GM10266 (cell line): ENCODE results near the gene IPO8.
"Not testable (repeated sequence)": the region's sequence is repeated elsewhere in the genome, so short reads cannot be mapped to it uniquely, and the experiment has no call there.

Source experiments
- DNase-seq: peaks from one replicate; pipeline ENCODE4 v3.0.0; 2012; ENCODE audit errors: extremely low spot score
- TF ChIP-seq, protein P1 (sequence below): IDR thresholded peaks from 2 replicates; pipeline ENCODE4 v1.5.1; 2012; ENCODE audit warnings: mild to moderate bottlenecking, low read depth; ENCODE audit not compliant: control insufficient read depth, insufficient read depth; ENCODE audit errors: missing control alignments

IPO8 gene

DNA sequence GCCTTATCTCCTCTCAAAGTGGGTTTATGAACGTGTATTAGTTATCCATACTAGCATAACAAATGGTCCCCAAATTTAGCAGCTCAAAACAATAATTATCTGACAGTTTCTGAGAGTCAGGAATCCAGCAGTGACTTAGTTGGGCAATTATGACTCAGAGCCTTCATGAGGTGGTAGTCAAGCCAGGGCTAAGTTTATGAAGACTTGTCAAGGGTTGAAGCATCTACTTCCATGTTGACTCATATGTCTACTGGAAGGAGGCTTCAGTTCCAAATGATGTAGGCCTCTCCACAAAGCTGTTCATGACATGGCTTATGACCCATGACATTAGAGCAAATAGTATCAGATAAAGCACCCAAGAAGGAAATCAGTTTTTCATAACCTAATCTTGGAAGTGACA lies 73.2 kb downstream of the IPO8 start:
- peak; percentile 7 for DNase-seq
- TF ChIP-seq, protein P1, sequence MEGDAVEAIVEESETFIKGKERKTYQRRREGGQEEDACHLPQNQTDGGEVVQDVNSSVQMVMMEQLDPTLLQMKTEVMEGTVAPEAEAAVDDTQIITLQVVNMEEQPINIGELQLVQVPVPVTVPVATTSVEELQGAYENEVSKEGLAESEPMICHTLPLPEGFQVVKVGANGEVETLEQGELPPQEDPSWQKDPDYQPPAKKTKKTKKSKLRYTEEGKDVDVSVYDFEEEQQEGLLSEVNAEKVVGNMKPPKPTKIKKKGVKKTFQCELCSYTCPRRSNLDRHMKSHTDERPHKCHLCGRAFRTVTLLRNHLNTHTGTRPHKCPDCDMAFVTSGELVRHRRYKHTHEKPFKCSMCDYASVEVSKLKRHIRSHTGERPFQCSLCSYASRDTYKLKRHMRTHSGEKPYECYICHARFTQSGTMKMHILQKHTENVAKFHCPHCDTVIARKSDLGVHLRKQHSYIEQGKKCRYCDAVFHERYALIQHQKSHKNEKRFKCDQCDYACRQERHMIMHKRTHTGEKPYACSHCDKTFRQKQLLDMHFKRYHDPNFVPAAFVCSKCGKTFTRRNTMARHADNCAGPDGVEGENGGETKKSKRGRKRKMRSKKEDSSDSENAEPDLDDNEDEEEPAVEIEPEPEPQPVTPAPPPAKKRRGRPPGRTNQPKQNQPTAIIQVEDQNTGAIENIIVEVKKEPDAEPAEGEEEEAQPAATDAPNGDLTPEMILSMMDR, result no peak

DNA sequence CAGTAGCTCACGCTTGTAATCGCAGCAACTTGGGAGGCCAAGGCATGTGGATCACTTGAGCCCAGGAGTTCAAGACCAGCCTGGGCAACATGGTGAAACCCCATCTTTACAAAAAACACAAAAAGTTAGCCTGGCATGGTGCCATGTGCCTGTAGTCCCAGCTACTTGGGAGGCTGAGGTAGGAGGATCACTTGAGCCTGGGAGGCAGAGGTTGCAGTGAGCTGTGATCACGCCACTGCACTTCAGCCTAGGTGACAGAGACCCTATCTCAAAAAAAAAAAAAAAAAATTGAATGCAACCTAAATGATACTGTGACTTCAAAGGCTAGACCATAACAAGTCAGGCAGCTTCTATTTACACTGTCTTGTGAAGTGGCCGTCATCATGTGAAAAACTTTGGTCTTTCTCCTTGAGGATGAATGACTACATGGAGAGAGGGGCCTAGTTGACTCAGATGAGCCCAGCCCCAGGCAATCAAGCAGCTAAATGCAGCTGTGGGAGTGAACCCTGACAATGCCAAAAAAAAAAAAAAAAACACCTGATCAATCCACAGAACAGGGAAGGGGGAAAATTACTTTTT lies 73.9 kb downstream of the IPO8 start:
- not testable (repeated sequence) for DNase-seq

DNA sequence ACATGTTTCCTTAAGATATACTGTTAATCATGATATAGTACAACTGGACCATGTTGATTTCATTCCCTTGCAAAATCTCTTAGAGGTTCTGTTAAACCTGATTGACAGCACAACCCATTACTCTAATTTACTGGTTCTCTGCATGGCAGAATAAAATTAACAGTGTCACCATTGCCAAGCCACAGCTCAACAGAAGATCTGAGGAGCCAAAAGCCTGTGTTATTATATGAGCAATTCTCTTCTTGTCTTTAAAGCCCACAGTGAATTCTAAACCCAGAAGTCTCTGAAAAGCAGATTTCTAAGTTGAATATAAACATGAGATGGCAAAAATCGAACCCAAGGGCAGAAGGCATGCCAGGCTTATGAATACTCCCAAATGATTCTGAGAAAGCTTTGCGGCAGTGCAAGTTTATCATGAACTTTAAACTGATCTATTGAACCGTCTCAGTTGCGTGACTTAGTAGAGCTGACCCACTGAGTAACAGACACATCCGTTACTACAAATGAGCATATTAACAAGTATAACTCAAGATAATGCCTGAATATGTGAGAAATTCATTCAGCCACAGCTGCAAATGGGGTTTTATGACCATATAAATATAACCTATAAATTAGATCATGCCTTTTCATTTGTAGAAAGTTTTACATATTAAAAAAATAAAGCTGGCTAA lies 78.2 kb downstream of the IPO8 start:
- DNase-seq, result no peak
- TF ChIP-seq, protein P1, result no peak

DNA sequence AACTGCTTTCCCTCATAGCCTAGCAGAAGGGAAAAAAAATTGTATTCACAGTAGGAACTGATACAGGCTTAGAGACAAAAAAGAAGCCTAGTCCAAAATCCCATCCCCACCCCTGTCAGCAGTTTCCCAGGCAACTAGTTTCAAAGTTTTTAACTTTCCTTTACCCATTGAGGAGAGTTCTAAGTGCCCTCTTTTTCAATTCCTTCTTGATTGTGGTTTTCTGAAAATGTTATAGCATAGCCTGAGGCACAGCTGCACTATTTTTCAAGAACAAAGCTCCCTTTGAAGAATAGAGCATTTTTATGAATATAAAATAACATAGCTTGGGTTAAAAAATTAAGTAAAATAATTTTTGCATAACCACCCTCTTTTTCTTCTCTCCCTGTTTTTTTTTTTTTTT lies 81.6 kb downstream of the IPO8 start:
- TF ChIP-seq, protein P1, result no peak
- no peak for DNase-seq

DNA sequence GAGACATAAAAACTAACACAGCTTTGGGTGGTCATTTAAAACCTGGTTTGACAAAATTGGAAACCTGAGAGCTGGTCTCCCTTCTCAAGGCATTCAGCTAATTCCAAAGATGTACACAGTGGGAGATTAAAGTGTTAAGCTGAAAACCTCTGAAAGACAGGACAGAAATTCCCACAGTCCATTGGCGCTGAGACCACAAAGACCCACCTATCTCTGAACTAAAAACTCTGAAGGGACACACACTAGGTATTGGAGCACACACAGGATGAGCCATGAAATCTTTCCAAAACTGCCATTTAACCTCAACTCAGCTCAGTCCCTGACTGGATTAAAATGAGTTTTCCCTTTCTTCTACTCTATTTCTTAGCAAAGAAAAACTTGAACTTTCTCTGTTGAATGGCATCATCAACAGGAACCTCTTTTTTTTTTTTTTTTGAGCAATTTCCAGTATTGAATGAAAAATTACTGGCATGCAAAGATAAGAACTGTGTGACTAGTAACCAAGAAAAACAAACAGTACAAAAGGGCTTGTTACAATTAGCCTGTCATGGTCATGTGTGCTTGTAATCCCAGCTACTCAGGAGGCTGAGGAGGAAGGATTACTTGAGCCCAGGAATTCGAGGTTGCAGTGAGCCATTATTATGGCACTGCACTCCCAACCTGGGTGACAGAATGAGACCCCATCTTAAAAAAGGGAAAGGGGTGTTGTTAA lies 82.4 kb downstream of the IPO8 start:
- no peak for DNase-seq
- TF ChIP-seq, protein P1, result no peak

DNA sequence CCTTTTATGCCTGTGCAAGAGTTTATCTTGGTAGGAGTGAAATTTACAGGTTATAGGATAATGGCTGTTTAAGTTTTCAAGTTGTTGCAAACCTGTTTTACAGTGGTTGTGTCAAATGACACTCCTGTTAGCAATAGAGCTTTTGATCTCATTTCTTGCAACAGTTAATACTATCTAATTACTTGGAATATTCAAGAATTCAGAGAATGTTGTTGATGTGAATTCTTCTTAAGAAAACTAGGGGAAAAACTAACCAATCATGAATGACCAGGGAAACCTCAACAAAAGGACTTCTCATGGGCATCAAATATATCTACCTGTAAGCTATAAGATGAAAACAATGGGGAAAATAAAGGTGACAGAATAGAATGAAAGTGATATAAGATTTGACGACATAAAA lies 85.0 kb downstream of the IPO8 start:
- TF ChIP-seq, protein P1, result no peak
- no peak for DNase-seq

DNA sequence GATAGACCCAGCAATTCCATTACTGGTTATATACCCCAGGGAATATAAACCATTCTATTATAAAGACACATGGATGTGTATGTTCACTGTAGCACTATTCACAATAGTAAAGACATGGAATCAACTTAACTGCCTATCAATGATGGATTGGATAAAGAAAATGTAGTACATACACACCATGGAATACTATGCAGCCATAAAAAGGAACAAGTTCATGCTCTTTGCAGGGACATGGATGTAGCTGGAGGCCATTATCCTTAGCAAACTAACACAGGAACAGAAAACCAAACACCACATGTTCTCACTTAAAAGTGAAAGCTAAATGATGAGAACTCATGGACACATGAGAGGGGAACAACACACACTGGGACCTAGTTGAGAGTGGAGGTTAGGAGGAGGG lies 85.8 kb downstream of the IPO8 start:
- not testable (repeated sequence) for DNase-seq

DNA sequence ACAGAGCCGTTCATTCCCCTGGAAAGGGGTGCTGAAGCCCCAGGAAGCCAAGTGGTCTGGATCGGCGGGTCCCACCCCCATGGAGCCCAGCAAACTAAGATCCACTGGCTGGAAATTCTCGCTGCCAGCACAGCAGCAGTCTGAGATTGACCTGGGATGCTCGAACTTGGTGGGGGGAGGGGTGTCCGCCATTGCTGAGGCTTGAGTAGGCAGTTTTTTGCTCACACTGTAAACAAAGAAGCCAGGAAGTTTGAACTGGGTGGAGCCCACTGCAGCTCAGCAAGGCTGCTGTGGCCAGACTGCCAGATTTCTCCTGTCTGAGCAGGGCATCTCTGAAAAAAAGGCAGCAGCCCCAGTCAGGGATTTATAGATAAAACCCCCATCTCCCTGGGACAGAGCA lies 91.4 kb downstream of the IPO8 start:
- not testable (repeated sequence) for DNase-seq
